ENCODE results near the gene C4BPB.

C4BPB gene

GRCh38 chr1:207079706-207080241 lies 8.9 kb upstream of the C4BPB start:
- no peak for DNase-seq (ENCODE audit: low read depth)
- no peak overlapping the region for H3K4me3 ChIP-seq (ENCODE audit: low read depth, low read length)

- no peak for DNase-seq (ENCODE audit: low read depth)
- H3K4me3 ChIP-seq (ENCODE audit: low read depth, low read length), result no peak overlapping the region
Observed at GRCh38 chr1:207081088-207081487, 7.6 kb upstream of the C4BPB start.

DNA sequence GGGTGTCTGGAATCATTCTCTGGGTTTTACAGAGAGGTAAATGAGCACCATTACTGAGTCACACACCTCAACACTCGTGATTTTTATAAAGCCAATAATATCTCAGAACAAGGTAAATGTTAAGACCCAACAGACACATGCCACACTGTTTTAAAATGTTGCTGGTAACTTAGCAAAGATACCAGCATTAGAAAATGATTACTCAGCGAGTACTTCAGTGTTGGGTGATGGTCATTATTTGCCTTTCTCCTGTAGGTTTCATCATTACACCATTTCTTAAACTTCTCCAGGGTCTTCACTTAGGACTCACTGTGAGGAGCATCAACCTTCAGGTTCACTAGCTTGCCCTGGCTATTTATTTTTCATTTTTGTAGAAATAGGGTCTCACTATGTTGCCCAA lies 6.9 kb upstream of the C4BPB start:
- H3K4me3 ChIP-seq (ENCODE audit: low read depth, low read length), result no peak overlapping the region
- no peak for DNase-seq (ENCODE audit: low read depth)

DNA sequence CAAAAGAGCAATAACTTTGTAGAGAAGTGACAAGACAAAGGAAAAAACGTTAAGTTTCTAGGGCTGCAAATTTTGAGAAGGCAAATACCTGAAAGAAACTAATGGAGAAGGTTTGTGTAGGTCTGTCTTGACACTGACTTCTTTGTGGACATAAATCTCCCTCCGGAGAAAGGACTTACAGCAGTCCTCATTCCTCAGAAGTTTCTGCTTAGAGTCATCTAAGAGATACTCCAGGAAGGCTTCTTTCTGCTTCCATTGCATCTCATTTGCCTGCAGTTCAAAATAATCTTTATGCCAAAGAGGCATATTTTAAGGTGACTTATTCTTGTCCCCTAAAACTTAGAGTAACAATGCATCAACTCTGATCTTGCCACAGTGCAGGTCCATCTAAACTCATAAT lies 4.4 kb upstream of the C4BPB start:
- no peak overlapping the region for H3K4me3 ChIP-seq (ENCODE audit: low read depth, low read length)
- DNase-seq (ENCODE audit: low read depth), result no peak

GRCh38 chr1:207084701-207085180 lies 3.9 kb upstream of the C4BPB start:
- H3K4me3 ChIP-seq (ENCODE audit: low read depth, low read length), result no peak overlapping the region
- peak; percentile 41 for DNase-seq (ENCODE audit: low read depth)

DNA sequence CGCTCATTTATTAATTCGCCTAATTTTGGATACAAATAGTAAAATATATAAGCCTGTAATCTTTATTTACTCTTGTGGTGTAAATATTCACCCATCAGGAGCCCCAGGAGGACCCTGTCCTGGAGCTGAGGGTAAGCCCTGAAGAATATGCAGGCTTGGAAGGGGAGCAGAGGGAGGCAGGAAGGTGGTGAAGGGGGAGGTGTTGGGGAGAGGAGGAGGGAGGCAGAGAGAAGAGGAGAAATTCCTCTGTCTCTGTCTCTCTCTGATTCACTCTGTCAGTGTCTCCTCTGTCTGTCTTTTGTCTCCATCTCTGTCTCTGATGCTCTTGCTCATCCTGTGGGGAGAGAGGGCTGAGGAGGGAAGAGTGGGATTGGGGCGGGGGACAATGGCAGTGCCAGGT lies 2.8 kb upstream of the C4BPB start:
- no peak for DNase-seq (ENCODE audit: low read depth)
- no peak overlapping the region for H3K4me3 ChIP-seq (ENCODE audit: low read depth, low read length)

- no peak for DNase-seq (ENCODE audit: low read depth)
- no peak overlapping the region for H3K4me3 ChIP-seq (ENCODE audit: low read depth, low read length)
Observed at GRCh38 chr1:207088161-207088560, 499 bp upstream of the C4BPB start.

DNA sequence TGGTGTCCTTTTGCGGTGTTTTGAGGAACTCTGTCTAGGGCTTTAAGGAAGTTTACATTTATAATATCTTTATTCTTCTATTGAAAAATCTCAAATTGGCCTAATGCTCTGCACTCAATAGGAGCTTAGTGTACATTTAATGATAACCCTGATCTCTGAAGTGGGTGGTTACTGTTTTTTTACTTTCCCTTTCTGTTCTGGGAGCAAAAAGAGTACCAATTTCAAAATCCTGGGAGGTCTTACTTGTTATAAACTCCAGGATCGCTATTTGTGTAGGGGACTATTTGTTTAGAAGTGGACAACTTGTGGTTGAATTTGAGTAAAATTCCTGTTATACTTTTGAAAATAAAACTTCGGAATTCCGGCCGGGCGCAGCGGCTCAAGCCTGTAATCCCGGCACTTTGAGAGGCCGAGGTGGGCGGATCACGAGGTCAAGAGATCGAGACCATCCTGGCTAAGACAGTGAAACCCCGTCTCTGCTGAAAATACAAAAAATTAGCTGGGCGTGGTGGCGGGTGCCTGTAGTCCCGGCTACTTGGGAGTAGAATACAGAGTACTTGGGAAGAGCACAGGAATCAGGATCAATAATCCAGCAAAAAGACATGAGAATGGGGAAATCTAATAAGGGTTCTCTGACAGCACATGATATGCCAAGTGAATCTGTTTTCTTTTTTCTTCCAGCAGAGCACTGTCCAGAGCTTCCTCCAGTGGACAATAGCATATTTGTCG lies 1.1 kb downstream of the C4BPB start:
- DNase-seq (ENCODE audit: low read depth), result no peak
- no peak overlapping the region for H3K4me3 ChIP-seq (ENCODE audit: low read depth, low read length)

DNA sequence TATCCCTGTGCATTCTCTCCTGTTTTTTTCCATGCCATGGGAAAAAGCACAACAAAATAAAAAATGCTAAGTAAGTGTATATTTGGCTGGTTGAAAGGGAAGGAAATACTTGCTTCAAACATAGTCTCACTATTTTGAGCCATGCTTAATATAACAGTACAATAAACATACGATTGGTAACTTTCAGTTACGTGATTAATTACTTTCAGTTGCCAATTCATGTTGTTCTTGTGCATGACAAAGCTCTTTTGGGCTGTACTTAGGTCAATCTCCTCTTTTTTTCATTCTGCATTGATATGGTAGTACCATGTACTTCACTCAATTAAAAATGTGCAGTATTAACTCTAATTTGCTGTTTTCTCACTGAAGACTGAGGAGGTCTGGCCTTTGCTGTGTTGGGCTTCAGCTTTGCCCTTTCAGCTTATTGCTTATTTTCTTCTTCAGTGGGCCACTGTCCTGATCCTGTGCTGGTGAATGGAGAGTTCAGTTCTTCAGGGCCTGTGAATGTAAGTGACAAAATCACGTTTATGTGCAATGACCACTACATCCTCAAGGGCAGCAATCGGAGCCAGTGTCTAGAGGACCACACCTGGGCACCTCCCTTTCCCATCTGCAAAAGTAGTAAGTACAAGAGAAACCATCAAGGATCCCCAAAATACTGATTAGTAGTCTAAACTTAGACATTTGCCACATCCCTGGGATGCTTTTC lies 2.7 kb downstream of the C4BPB start:
- H3K4me3 ChIP-seq (ENCODE audit: low read depth, low read length), result no peak overlapping the region
- DNase-seq (ENCODE audit: low read depth), result no peak

DNA sequence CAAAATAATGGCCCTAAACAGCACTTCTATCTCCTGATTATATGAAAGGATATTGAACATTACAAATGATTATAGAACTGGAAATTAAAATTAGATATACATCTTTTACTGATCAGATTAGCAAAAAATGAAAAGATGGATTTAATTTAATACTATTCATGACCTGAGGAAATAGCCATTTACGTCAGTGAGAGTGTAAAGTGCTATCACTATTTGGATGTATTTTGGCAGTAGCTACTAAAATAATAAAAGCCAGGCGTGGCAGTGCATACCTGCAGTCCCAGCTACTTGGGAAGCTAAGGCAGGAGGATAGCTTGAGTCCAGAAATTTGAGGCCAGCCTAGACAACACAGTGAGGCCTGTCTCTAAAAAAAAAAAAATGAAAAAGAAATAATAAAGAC lies 5.3 kb downstream of the C4BPB start:
- no peak for DNase-seq (ENCODE audit: low read depth)
- H3K4me3 ChIP-seq (ENCODE audit: low read depth, low read length), result no peak overlapping the region

GRCh38 chr1:207097871-207098324 lies 9.2 kb downstream of the C4BPB start:
- no peak overlapping the region for H3K4me3 ChIP-seq (ENCODE audit: low read depth, low read length)

GRCh38 chr1:207101720-207102119 lies 13.1 kb downstream of the C4BPB start:
- no peak overlapping the region for H3K4me3 ChIP-seq (ENCODE audit: low read depth, low read length)
- DNase-seq (ENCODE audit: low read depth), result no peak

More at GRCh38 chr1:207097871-207098324, 9.2 kb downstream of the C4BPB start:
- no peak for DNase-seq (ENCODE audit: low read depth)

DNA sequence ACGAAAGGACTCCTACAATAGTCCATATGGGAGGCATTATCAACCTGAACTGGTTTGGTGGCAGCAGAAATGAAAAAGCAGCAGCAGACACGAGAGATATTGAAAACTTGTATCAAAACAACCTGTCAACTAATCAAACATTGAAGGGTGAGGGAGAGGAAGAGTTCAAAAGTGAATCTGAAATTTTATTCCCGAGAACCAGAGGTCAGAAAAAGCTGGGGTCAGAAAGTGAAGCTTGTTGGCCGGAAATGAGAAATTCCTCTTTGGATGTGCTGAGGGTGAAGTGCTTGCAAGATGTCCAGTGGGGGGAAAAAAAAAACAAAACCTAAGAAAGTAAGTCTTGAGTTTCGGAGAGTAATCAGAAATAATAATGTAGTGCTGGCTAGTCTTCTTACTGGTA lies 13.5 kb downstream of the C4BPB start:
- DNase-seq (ENCODE audit: low read depth), result no peak
- H3K4me3 ChIP-seq (ENCODE audit: low read depth, low read length), result no peak overlapping the region

DNA sequence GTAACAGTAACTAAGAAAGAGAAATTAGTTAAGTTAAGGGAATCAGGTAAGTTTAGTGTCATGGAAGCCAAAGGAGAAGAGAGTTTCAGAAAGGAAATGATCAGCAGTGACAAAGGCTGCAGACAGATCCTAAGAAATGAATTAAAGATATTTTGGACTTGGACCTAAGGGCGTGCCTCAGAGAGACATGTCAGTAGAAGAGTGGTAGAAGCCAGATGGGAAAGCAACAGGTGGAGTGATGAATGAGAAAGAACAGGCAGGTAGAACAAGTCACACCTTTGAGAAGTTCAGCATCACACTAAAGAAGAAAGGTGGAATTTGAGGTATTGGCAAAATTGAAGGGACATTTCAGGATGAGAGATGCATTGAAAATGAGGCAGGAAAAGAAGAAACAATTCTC lies 14.0 kb downstream of the C4BPB start:
- no peak for DNase-seq (ENCODE audit: low read depth)
- H3K4me3 ChIP-seq (ENCODE audit: low read depth, low read length), result no peak overlapping the region

DNA sequence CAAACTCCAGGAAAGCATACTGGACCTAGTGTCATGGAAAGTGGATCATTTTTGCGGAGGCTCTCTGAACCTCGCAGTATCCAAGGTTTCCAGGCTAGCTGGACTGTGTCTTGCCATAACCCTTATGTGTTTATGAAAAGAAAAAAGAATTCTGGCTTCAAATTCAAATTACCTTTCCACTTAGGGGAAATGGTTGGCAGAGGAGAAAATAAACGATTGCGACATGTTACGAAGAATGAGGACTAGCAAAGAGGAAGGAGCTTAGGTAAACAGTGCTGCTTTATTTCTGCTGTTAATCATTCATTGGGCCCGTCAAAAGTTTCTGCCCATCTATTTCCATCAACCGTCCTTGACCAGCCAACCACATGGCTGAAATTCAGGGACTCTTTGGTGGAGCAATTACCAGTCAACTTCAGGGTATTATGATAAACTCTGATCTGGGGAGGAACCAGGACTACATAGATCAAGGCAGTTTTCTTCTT lies 15.3 kb downstream of the C4BPB start, which contains the start of gene C4BPA:
C4BPA (plus strand) TSS at position 342 of the 482 bp plus-strand sequence. CDS start 8,793 bp downstream, outside the sequence.
- H3K4me3 ChIP-seq (ENCODE audit: low read depth, low read length), result no peak within 1 kb of the TSS
- no peak for DNase-seq (ENCODE audit: low read depth)

- no peak for DNase-seq (ENCODE audit: low read depth)
- no peak overlapping the region for H3K4me3 ChIP-seq (ENCODE audit: low read depth, low read length)
Observed at GRCh38 chr1:207109004-207109403, 20.3 kb downstream of the C4BPB start.

GRCh38 chr1:207112616-207113296 lies 24.1 kb downstream of the C4BPB start:
- DNase-seq (ENCODE audit: low read depth), result no peak
- H3K4me3 ChIP-seq (ENCODE audit: low read depth, low read length), result no peak overlapping the region

GRCh38 chr1:207115269-207115668 lies 26.6 kb downstream of the C4BPB start:
- H3K4me3 ChIP-seq (ENCODE audit: low read depth, low read length), result no peak overlapping the region
- no peak for DNase-seq (ENCODE audit: low read depth)

- no peak for DNase-seq (ENCODE audit: low read depth)
- H3K4me3 ChIP-seq (ENCODE audit: low read depth, low read length), result no peak overlapping the region
Observed at GRCh38 chr1:207124389-207124788, 35.7 kb downstream of the C4BPB start.

Data from skeletal muscle cell (primary cell).